Duodenal mucosa (tissue), 2 donors: ENCODE data around the gene CHRNA9.
A peak's percentile ranks its signal among the peaks of the same experiment; 100 is the strongest.

Experiments used
- H3K27ac ChIP-seq: one replicate; pipeline ENCODE4 v1.7.0; 2013; ENCODE audit warnings: low read depth, low read length
- H3K27me3 ChIP-seq, 2 donors: one replicate each; pipeline ENCODE4 v1.7.0; 2013; ENCODE audit warnings: low read length in 2 of 2, control low read depth in 1 of 2; ENCODE audit not compliant: insufficient read depth in 2 of 2, control insufficient read depth in 1 of 2
- H3K36me3 ChIP-seq, 2 donors: one replicate each; pipeline ENCODE4 v1.7.0; 2013; ENCODE audit warnings: low read length in 2 of 2, control low read depth in 1 of 2; ENCODE audit not compliant: insufficient read depth in 2 of 2, control insufficient read depth in 1 of 2
- H3K4me1 ChIP-seq, 2 donors: one replicate each; pipeline ENCODE4 v1.7.0; 2013; ENCODE audit warnings: low read length in 2 of 2, control low read depth in 1 of 2; ENCODE audit not compliant: insufficient read depth in 2 of 2, control insufficient read depth in 1 of 2
- H3K4me3 ChIP-seq, 2 donors: one replicate each; pipeline ENCODE4 v1.7.0; 2013; ENCODE audit warnings: low read length in 2 of 2, low read depth in 1 of 2
- H3K9ac ChIP-seq, 2 donors: one replicate each; pipeline ENCODE4 v1.7.0; 2013; ENCODE audit warnings: low read length in 2 of 2, low read depth in 1 of 2
- H3K9me3 ChIP-seq, 2 donors: one replicate each; pipeline ENCODE4 v1.7.0; 2013; ENCODE audit warnings: low read length in 2 of 2, control low read depth in 1 of 2; ENCODE audit not compliant: control insufficient read depth in 1 of 2

Gene CHRNA9

DNA sequence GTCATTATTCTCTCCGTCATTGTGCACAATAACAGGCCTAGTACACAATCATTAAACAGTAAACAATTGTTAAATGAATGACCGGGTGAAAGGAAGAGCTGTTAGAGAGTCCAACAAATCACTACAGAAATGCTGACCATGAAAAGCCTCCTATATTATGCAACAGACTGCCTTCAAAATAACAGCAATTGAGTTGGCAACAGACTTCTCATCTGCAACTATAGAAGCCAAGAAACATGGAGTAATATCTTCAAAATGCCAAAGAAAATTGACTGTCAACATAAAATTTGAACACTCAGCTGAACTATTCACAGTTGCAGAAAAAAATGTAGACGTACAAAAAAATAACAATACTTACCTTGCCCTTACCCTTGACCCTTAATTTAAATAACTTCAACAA, 26.2 kb downstream of the CHRNA9 start:
- no peaks in the 10 kb centered on the region for H3K36me3 ChIP-seq
- no peak overlapping the region for H3K27ac ChIP-seq
- H3K4me3 ChIP-seq, result no peak overlapping the region
- H3K9me3 ChIP-seq, result peaks cover 5% of the 10 kb centered on the region in 2 donors
- peaks cover 9 to 14% of the 10 kb centered on the region in 2 donors for H3K4me1 ChIP-seq
- no peaks in the 10 kb centered on the region for H3K27me3 ChIP-seq
- H3K9ac ChIP-seq, result no peak overlapping the region

DNA sequence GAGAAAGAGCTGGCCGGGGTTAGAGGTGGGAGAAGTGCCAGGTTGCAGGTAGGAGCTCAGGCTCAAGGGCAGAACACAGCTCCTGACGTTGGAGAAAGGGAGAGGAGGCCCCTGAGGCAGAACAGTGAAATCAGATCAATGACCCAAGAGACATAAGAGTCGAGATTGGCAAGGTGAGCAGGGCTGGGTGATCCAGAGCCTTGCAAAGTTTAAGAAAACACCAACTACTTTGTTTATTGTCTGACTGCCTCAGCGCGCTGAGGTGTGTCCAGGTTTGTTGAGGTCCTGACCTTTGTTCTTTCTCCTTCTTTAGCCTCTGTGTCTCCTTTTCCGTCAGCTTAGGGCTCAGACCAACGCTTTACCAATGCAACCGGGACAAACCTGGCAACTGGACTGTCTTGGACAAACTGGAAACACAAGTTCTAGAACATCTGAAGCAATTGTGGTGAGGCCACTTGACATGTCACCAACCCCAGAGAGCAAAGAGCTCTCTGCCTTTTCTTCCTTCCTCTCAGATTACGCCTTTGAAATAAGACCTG, 28.3 kb downstream of the CHRNA9 start:
- peaks cover 5% of the 10 kb centered on the region in 2 donors for H3K9me3 ChIP-seq
- H3K4me3 ChIP-seq, result no peak overlapping the region
- H3K4me1 ChIP-seq, result peaks cover 14 to 17% of the 10 kb centered on the region in 2 donors
- H3K9ac ChIP-seq, result peak overlapping the region; percentile 27 to 37
- no peaks in the 10 kb centered on the region for H3K36me3 ChIP-seq
- peak overlapping the region; percentile 39 for H3K27ac ChIP-seq
- no peaks in the 10 kb centered on the region for H3K27me3 ChIP-seq

DNA sequence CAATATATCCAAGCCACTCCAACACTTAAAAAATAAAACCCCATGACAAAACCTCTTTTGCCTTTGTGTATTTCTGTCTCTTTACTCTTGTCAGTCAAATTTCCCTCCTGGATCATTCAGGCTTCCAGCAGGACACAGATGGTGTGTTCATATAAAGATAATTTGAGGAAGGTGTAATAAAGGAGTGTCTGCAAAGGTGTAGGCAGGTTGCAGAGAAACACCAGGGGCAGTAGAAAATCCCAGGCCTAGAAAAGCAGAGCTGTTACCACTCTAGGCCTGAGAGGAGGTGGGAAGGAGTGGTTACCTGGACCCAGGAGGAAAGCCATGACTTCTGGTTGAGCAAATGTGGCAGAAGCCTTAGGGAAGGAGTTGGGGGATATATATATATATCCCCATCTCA, 28.8 kb downstream of the CHRNA9 start:
- Histone ChIP-seq H3K27me3 (no peaks in the 10 kb centered on the region), H3K4me1 (peaks cover 15 to 17% of the 10 kb centered on the region in 2 donors), H3K36me3 (no peaks in the 10 kb centered on the region), H3K4me3 (no peak overlapping the region), H3K9me3 (peaks cover 5% of the 10 kb centered on the region in 2 donors), H3K27ac (peak overlapping the region; percentile 39), H3K9ac (no peak overlapping the region)

DNA sequence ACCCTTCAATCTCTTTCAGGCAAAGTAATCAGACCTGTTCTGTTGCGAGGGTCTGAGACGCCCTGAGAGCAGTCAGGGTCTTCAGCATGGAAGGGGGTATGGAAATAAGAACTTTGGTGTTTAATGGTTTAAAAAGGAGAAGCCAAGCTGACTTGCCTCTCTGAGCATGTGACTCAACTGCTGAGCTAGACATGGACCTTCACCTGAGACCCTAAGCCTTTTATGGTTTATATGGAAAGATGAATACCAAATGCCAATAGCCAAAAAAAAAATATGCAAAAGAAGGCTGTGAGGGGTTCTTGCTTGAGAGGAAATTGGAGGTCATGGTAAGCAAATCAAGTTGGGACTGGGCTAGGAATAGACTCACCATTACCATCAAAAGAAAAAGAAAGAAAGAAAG, 30.6 kb downstream of the CHRNA9 start:
- Histone ChIP-seq H3K27ac (no peak overlapping the region), H3K4me1 (peaks cover 17 to 25% of the 10 kb centered on the region in 2 donors), H3K27me3 (no peaks in the 10 kb centered on the region), H3K9ac (no peak overlapping the region), H3K36me3 (no peaks in the 10 kb centered on the region), H3K4me3 (no peak overlapping the region), H3K9me3 (peaks cover 5% of the 10 kb centered on the region in 2 donors)

DNA sequence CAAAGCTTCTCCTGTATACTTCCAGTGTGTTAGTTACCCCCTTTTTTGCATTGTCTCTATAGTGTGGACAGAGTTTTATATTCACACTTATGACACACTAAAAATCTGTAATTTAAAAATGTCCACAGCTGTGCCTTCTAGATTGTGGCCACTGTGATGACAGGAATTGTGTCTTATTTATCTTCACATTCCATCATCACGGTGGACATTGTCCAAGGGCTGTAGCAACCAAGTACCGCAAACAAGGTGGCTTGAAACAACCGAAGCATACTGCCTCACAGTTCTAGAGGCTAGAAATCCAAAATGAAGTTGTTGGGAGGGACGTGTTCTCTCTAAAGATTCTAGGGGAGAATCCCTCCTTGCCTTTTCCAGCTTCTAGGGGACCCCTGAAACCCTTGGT, 32.3 kb downstream of the CHRNA9 start:
- Histone ChIP-seq H3K4me3 (no peak overlapping the region), H3K36me3 (no peaks in the 10 kb centered on the region), H3K9me3 (no peaks in the 10 kb centered on the region), H3K27ac (no peak overlapping the region), H3K9ac (no peak overlapping the region), H3K4me1 (peaks cover 17 to 27% of the 10 kb centered on the region in 2 donors), H3K27me3 (no peaks in the 10 kb centered on the region)

DNA sequence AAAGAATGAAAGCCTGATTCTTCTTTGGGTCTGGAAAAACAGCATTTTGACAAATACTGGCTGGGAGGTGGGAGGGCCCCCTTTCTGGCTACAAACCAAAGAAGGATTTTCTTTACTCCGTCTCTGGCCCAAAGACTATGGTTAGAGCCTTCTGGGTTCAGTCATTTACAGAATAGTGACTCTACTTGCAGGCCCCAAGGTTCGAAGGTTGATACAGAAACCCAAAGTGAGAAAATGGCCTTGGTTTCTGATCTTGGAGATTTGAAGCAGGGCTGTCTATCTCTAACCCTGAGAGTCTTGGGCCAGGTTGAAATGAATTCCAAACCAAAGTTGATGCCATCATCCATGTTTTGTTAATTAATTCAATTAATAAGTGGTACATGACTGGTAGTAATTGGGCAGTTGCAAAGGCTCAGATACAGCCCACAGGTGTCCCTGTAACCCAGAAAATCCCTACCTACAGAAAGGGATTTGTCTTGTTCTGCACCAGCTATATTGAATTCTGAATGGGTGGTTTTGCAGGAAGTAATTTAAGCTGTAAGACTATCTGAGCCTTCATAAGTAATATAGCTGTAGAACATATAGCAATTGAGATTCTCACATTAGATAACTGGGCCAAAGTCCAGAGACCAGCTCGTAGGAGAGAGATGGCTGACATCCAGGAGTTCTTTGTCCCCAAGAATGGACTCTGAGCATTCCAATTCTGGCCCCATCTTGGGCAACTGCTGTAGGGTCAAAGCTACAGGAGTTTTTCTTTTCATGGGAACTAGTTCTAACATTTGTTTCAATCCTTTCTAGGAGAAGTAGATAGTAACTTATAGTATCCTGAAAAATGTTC, 34.5 kb downstream of the CHRNA9 start:
- no peaks in the 10 kb centered on the region for H3K36me3 ChIP-seq
- H3K9me3 ChIP-seq, result no peaks in the 10 kb centered on the region
- no peaks in the 10 kb centered on the region for H3K27me3 ChIP-seq
- no peak overlapping the region for H3K4me3 ChIP-seq
- peaks cover 9 to 12% of the 10 kb centered on the region in 2 donors for H3K4me1 ChIP-seq
- no peak overlapping the region for H3K9ac ChIP-seq
- no peak overlapping the region for H3K27ac ChIP-seq

DNA sequence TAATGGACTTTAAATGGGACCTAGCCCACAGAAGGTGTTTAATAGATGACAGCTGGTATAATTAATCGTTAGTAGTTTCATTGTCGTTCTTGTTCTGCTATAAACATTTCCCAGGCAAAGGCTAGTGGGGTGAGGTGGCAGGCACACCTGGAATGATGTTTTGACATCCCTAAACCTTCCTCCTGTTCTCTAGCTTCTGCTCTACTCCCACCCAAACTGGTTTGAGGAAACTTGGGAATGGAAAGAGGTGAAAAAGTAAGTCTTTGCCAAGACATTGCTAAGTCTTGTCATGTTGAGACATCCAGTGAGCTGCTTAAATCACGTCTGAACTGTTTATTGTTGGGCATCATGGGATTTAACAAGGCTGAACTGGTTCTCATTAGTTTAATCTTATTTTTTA, 37.5 kb downstream of the CHRNA9 start:
- Histone ChIP-seq H3K4me1 (peaks cover 10 to 15% of the 10 kb centered on the region in 2 donors), H3K27me3 (no peaks in the 10 kb centered on the region), H3K4me3 (no peak overlapping the region), H3K9ac (no peak overlapping the region), H3K9me3 (no peaks in the 10 kb centered on the region), H3K36me3 (no peaks in the 10 kb centered on the region), H3K27ac (no peak overlapping the region)

DNA sequence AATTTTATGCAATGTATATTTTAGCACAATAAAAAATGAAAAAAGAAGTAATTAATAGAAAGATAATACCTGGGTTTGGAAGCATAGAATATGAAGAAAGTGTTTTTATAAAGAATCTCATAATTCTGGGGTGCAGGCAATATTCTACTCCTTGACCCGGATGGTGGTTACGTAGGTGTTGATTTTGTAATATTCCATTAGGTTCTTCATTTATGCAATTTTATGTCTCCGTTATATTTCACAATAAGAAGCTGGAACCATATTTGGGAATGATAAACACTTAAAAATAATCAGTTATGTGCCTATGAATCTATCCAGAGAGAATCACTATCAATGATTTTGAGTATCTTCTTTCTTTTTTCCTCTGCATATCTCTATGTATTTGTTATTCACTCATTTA, 38.5 kb downstream of the CHRNA9 start:
- Histone ChIP-seq H3K4me1 (peaks cover 7 to 25% of the 10 kb centered on the region in 2 donors), H3K4me3 (no peak overlapping the region), H3K9me3 (no peaks in the 10 kb centered on the region), H3K9ac (no peak overlapping the region), H3K36me3 (no peaks in the 10 kb centered on the region), H3K27me3 (no peaks in the 10 kb centered on the region), H3K27ac (no peak overlapping the region)

DNA sequence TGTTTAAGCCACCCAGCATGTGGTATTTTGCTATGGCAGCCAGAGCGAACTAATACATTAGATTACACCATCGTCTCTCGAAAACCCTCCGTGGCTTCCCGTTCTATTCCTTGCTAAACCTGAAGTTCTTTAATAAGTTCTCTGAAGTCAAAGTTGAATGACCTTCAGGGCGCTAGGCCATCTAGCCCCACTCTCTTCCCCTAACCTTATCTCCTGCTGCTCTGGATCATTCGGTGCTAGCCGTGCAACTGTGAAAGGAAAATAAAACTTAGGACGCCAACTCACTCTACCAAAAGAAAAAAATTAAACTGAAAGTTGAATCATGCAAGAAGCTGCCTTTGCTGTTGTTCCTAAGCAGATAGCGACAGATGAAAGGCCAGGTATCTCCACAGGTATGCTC, 40.0 kb downstream of the CHRNA9 start:
- no peaks in the 10 kb centered on the region for H3K36me3 ChIP-seq
- no peaks in the 10 kb centered on the region for H3K9me3 ChIP-seq
- no peak overlapping the region for H3K4me3 ChIP-seq
- peaks cover 7 to 17% of the 10 kb centered on the region in 2 donors for H3K4me1 ChIP-seq
- H3K27me3 ChIP-seq, result no peaks in the 10 kb centered on the region
- H3K27ac ChIP-seq, result no peak overlapping the region
- H3K9ac ChIP-seq, result no peak overlapping the region

DNA sequence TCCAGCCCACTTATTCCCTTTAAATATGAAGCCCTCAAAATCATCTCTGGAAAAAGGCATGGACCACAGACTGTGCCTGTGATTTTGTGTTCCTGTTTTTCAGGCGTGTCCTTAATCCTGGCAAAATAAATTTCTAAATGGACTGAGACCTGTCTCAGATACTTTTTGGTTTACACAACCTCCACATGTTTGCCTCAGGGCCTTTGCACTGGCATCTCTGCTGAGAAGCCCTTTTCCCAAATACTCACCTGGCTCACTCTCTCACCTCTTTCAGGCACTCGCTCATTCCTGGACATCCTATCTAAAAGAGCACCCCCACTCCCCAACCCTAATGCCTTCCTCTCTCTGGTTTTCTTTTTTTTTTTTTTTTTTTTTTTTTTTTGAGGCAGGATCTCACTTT, 40.5 kb downstream of the CHRNA9 start:
- no peaks in the 10 kb centered on the region for H3K9me3 ChIP-seq
- no peak overlapping the region for H3K9ac ChIP-seq
- H3K4me1 ChIP-seq, result peaks cover 7 to 15% of the 10 kb centered on the region in 2 donors
- no peaks in the 10 kb centered on the region for H3K36me3 ChIP-seq
- H3K4me3 ChIP-seq, result no peak overlapping the region
- no peak overlapping the region for H3K27ac ChIP-seq
- no peaks in the 10 kb centered on the region for H3K27me3 ChIP-seq
